Smooth muscle cell (in vitro differentiated cells): ENCODE measurements around the gene P4HA3. TPM values are rescaled to one million over a fixed set of nuclear protein-coding genes. Genes with fewer than 3 reads are reported as not detected.

ENCODE experiments used
- DNase-seq: peaks from one replicate; lab custom pipeline; 2025; ENCODE audit not compliant: unreplicated experiment; lab: John Stamatoyannopoulos, UW
- H2AFZ ChIP-seq: fragments of 200-600 bp; sonication (generic); 2 replicates; pipeline ENCODE4 v1.6.0; 2016; ENCODE audit warnings: antibody characterized with exemption, low read depth, mild to moderate bottlenecking
- H3F3A ChIP-seq: fragments of 200-600 bp; sonication (generic); 2 replicates; pipeline ENCODE4 v1.6.0; 2017; ENCODE audit warnings: antibody characterized with exemption, low read depth
- H3K27ac ChIP-seq: fragments of 200-600 bp; sonication (generic); 2 replicates; pipeline ENCODE4 v1.5.1; 2016; ENCODE audit warnings: low read depth, mild to moderate bottlenecking
- H3K27me3 ChIP-seq: fragments of 200-600 bp; sonication (generic); 2 replicates; pipeline ENCODE4 v1.6.1; 2016; ENCODE audit warnings: low read depth, mild to moderate bottlenecking
- H3K36me3 ChIP-seq: fragments of 200-600 bp; sonication (generic); 2 replicates; pipeline ENCODE4 v1.5.1; 2016; ENCODE audit warnings: low read depth
- H3K4me1 ChIP-seq: fragments of 200-600 bp; sonication (generic); 2 replicates; pipeline ENCODE4 v1.5.1; 2016; ENCODE audit warnings: low read depth
- H3K4me2 ChIP-seq: fragments of 200-600 bp; sonication (generic); 2 replicates; pipeline ENCODE4 v1.6.0; 2016; ENCODE audit warnings: mild to moderate bottlenecking
- H3K4me3 ChIP-seq: fragments of 200-600 bp; sonication (generic); 2 replicates; pipeline ENCODE4 v1.5.1; 2016; ENCODE audit warnings: mild to moderate bottlenecking
- H3K79me2 ChIP-seq: fragments of 200-600 bp; sonication (generic); 2 replicates; pipeline ENCODE4 v1.6.0; 2016; ENCODE audit warnings: low read depth, mild to moderate bottlenecking
- H3K9ac ChIP-seq: fragments of 200-600 bp; sonication (generic); 2 replicates; pipeline ENCODE4 v1.6.0; 2016; ENCODE audit warnings: low read depth
- H3K9me3 ChIP-seq: fragments of 200-600 bp; sonication (generic); replicated peaks from 2 replicates; pipeline ENCODE4 v1.5.1; 2016; ENCODE audit warnings: low read depth
- H4K20me1 ChIP-seq: fragments of 200-600 bp; sonication (generic); 2 replicates; pipeline ENCODE4 v1.6.0; 2016; ENCODE audit warnings: low read depth
- WGBS: methylation state at CpG from one replicate; pipeline ENCODE4 v1.1.7; 2016; ENCODE audit warnings: low lambda C conversion rate; 5-methylcytosine and 5-hydroxymethylcytosine counted together
- polyA plus RNA-seq: library from polyadenylated mRNA; unstranded; fragments of >200 nt; fragmentation: Nextera tagmentation; extraction: Ambion mirVana; gene quantifications from 2 replicates; pipeline ENCODE4 v1.2.1, GENCODE V29; 2016
- total RNA-seq: library from RNA; depleted of rRNA; stranded (reverse); fragments of >200 nt; gene quantifications from 2 replicates; pipeline ENCODE4 v1.2.3, GENCODE V29; 2014
- TF ChIP-seq, protein P1 (sequence below): fragments of 200-600 bp; sonication (generic); IDR thresholded peaks from 2 replicates; pipeline ENCODE4 v1.5.1; 2017; ENCODE audit warnings: borderline replicate concordance, mild to moderate bottlenecking, antibody characterized with exemption; ENCODE audit not compliant: insufficient read depth, poor library complexity, severe bottlenecking

P4HA3 gene
- total and polyA plus RNA-seq, 2 experiments from 2014 or later, result 6.9 to 18.9 TPM

DNA sequence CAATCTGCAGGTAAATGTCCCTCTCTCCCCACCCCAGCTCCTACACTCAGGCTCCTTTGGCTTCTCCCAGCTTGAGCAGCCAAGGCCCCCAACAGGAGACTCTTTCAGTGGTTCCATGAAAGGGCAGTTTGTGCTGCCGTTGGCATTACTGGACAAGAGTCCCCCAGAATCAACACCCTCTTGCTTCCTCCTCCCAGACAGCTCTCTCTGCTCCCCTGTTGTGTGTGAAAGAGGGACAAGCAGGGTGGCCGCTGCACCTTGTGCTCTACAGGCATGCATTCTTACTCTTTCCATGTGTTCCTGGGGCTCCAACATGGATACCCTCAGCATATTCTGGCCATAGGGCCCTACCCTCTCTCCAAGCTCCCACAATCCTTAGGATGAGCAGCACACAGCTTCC lies 48.7 kb downstream of the P4HA3 start:
- Histone ChIP-seq H3K36me3 (no peaks in the 10 kb centered on the region), H4K20me1 (no peaks in the 10 kb centered on the region), H3K9me3 (no peaks in the 10 kb centered on the region), H2AFZ (no peak overlapping the region), H3K4me3 (no peak overlapping the region), H3K4me2 (no peak overlapping the region), H3K27ac (no peak overlapping the region), H3K4me1 (no peaks in the 10 kb centered on the region), H3K9ac (no peak overlapping the region), H3K79me2 (no peaks in the 10 kb centered on the region), H3K27me3 (no peaks in the 10 kb centered on the region), H3F3A (no peaks in the 10 kb centered on the region)
- DNase-seq, result no peak
- TF ChIP-seq, protein P1, sequence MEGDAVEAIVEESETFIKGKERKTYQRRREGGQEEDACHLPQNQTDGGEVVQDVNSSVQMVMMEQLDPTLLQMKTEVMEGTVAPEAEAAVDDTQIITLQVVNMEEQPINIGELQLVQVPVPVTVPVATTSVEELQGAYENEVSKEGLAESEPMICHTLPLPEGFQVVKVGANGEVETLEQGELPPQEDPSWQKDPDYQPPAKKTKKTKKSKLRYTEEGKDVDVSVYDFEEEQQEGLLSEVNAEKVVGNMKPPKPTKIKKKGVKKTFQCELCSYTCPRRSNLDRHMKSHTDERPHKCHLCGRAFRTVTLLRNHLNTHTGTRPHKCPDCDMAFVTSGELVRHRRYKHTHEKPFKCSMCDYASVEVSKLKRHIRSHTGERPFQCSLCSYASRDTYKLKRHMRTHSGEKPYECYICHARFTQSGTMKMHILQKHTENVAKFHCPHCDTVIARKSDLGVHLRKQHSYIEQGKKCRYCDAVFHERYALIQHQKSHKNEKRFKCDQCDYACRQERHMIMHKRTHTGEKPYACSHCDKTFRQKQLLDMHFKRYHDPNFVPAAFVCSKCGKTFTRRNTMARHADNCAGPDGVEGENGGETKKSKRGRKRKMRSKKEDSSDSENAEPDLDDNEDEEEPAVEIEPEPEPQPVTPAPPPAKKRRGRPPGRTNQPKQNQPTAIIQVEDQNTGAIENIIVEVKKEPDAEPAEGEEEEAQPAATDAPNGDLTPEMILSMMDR, result no peak
- 97% methylated on average over 2 of the region's 2 CpGs for WGBS

DNA sequence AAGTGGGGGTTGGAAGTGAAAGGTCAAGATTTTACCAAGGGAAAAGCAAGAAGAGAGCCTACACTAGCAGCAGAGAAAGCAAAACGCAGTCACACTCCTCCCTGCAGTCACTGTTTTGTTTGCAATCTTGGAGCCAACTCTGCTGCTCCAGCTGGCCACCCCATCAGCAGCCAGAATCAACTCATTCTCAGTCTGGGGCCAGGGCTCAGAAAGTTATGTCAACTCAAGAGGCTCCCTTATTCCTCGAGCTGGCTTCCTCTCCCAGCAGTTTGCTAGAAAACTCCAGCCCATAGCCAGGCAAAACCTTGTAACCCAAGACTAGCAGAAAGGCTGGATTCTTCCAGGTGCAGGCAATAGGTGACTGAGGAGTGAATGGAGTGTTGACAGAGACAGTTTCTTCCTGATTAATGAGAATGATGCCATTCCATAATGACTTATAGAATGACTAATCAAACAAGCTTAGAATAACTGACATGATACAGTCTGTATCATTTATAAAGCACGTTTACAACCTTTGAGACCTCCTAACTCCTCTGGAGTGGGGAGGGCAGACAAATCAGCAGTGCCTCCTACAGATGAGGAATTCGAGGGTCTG lies 53.4 kb downstream of the P4HA3 start:
- Histone ChIP-seq H3K36me3 (no peaks in the 10 kb centered on the region), H4K20me1 (no peaks in the 10 kb centered on the region), H3K9me3 (no peaks in the 10 kb centered on the region), H3K27me3 (no peaks in the 10 kb centered on the region), H3K9ac (no peak overlapping the region), H3K4me1 (no peaks in the 10 kb centered on the region), H3K4me2 (no peak overlapping the region), H3K79me2 (no peaks in the 10 kb centered on the region), H3F3A (no peaks in the 10 kb centered on the region), H3K4me3 (no peak overlapping the region), H2AFZ (no peak overlapping the region), H3K27ac (no peak overlapping the region)
- no peak for DNase-seq
- 69% methylated on average over 4 of the region's 4 CpGs for WGBS
- TF ChIP-seq, protein P1, result no peak

DNA sequence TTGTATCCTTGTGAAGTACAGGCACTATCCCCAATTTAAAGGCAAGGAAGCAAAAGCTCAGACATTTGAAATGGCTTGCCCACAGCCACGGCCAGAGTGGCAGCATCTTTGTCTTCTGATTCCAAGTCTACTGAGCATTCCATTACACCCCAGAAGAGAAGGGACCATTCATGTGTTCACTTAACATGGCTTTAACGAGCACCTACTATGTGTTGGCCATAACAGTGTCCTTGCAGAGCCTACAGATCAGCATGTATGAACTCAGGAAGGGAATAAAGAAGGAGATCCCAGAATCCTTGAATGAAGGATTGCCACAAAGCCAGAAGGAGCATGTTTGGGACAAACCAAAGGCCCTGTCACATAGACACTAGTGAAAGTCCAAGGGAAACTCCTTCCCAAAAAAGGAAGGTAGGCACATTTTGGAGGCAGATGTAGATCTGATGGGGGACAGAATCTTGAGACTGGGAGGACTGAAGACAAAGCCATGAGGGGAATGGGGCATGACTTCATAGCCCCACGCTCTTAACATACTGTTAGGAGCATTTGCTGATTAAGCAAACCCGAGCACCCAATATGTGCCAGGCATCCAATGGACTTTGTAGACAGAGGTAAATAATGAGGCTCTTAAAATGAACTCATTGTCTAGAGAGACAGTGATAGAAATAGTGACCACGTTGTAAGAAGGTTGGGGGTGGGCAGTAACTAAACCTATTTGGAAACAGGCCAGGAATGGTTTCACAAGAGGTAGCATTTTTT lies 54.9 kb downstream of the P4HA3 start:
- Histone ChIP-seq H3K27ac (no peak overlapping the region), H3K4me1 (no peaks in the 10 kb centered on the region), H3K36me3 (no peaks in the 10 kb centered on the region), H3F3A (no peaks in the 10 kb centered on the region), H2AFZ (no peak overlapping the region), H3K4me2 (no peak overlapping the region), H3K27me3 (no peaks in the 10 kb centered on the region), H3K4me3 (no peak overlapping the region), H4K20me1 (no peaks in the 10 kb centered on the region), H3K9me3 (no peaks in the 10 kb centered on the region), H3K9ac (no peak overlapping the region), H3K79me2 (no peaks in the 10 kb centered on the region)
- no peak for DNase-seq
- 82% methylated on average over 5 of the region's 5 CpGs for WGBS
- TF ChIP-seq, protein P1, result no peak
